Activated CD8-positive, alpha-beta T cell treated with anti-CD3 and anti-CD28 coated beads for 36 hours (primary cell): ENCODE measurements around the gene PDLIM7. TPM values are rescaled to one million over a fixed set of nuclear protein-coding genes. Genes with fewer than 3 reads are reported as not detected.
A peak's percentile ranks its signal among the peaks of the same experiment; 100 is the strongest.

Experiments
- ATAC-seq: fragments of 200-7000 bp; cut with Tn5 transposase; one replicate; pipeline ENCODE4 v1.10.0; 2021; ENCODE audit warnings: mild to moderate bottlenecking, moderate library complexity
- CTCF ChIA-PET: fragments of 350-600 bp; sonication (Branson Sonifier 250); formaldehyde crosslinking; loops from one replicate; lab custom pipeline; 2021; ENCODE audit warnings: antibody characterized with exemption; lab: Charles Lee
- POLR2A ChIA-PET: fragments of 350-600 bp; sonication (Branson Sonifier 250); formaldehyde crosslinking; loops from one replicate; lab custom pipeline; 2021; ENCODE audit warnings: antibody characterized with exemption; lab: Charles Lee
- DNase-seq: peaks from one replicate; pipeline ENCODE4 v3.0.0-alpha.2; 2020
- H3K27ac Mint-ChIP-seq: one replicate; pipeline ENCODE4 v1.8.0; 2021; ENCODE audit warnings: mild to moderate bottlenecking, mixed read lengths
- H3K27me3 Mint-ChIP-seq: one replicate; pipeline ENCODE4 v1.8.0; 2021; ENCODE audit warnings: mixed read lengths
- H3K36me3 Mint-ChIP-seq: one replicate; pipeline ENCODE4 v1.8.0; 2021; ENCODE audit warnings: low read depth, mixed read lengths
- H3K4me1 Mint-ChIP-seq: one replicate; pipeline ENCODE4 v1.8.0; 2021; ENCODE audit warnings: low read depth, mixed read lengths
- H3K4me3 Mint-ChIP-seq: one replicate; pipeline ENCODE4 v1.8.0; 2021; ENCODE audit warnings: mild to moderate bottlenecking, moderate library complexity, mixed read lengths
- H3K9me3 Mint-ChIP-seq: one replicate; pipeline ENCODE4 v1.8.0; 2021; ENCODE audit warnings: mixed read lengths
- CTCF ChIP-seq: fragments of 200-600 bp; IDR thresholded peaks from one replicate; pipeline ENCODE4 v1.8.0; 2022; ENCODE audit warnings: antibody characterized with exemption, mild to moderate bottlenecking
- intact Hi-C: fragments of 100-400 bp; cut with micrococcal nuclease; formaldehyde crosslinking; loops from one replicate; pipeline ENCODE4 v1.10.0; 2022
- total RNA-seq, 2 experiments: library from RNA; stranded (reverse); gene quantifications; one replicate each; pipeline ENCODE4 v1.2.3, GENCODE V29; 2021

Gene PDLIM7
- total RNA-seq, 2 experiments from 2014 or later, result 68.4 to 73.0 TPM

- ATAC-seq, result no peak
- no peak for DNase-seq
- peak overlapping the region; percentile 92 for H3K27ac Mint-ChIP-seq
- H3K9me3 Mint-ChIP-seq, result no peaks in the 10 kb centered on the region
- H3K27me3 Mint-ChIP-seq, result no peaks in the 10 kb centered on the region
- intact Hi-C loops, result loop anchor here (5.0 kb wide), 1 partner anchor 41 kb away; the partner anchor contains the start of gene PDLIM7
- H3K4me3 Mint-ChIP-seq, result peak overlapping the region; percentile 83
- H3K36me3 Mint-ChIP-seq, result peaks cover 16% of the 10 kb centered on the region
- ChIA-PET CTCF (interaction anchor here (0.9 to 6.8 kb wide), 26 partner anchors 8 to 151 kb away, joined by 3 to 102 read pairs (median 6); partner anchors contain the start of genes LMAN2, MXD3, PDLIM7 and PRR7), POLR2A (interaction anchor here (0.7 to 22.1 kb wide), 7 partner anchors 13 to 67 kb away, joined by 3 to 294 read pairs (median 6); partner anchors contain the start of genes DBN1 and PRR7)
- peak; percentile 12 for TF ChIP-seq CTCF
- H3K4me1 Mint-ChIP-seq, result peaks cover 29% of the 10 kb centered on the region
Observed at GRCh38 chr5:177456591-177456964, 40.8 kb downstream of the PDLIM7 start.

- intact Hi-C loops, result loop anchor here (2.0 to 5.0 kb wide), 2 partner anchors 41 to 53 kb away; partner anchors contain the start of gene PDLIM7
- Mint-ChIP-seq H3K36me3 (peaks cover 12% of the 10 kb centered on the region), H3K4me3 (peak overlapping the region; percentile 83), H3K4me1 (peaks cover 27% of the 10 kb centered on the region), H3K27me3 (no peaks in the 10 kb centered on the region), H3K9me3 (no peaks in the 10 kb centered on the region), H3K27ac (peak overlapping the region; percentile 92)
- ATAC-seq, result peak; percentile 33
- peak; percentile 99 for DNase-seq
- ChIA-PET CTCF (interaction anchor here (0.7 to 17.9 kb wide), 36 partner anchors 8 to 345 kb away, joined by 3 to 415 read pairs (median 8); partner anchors contain the start of genes F12, GRK6, LMAN2 and MXD3), POLR2A (interaction anchor here (0.6 to 22.1 kb wide), 19 partner anchors 12 to 143 kb away, joined by 3 to 606 read pairs (median 6); partner anchors contain the start of genes DBN1, GRK6, PDLIM7 and PFN3)
- peak; percentile 82 for TF ChIP-seq CTCF
Observed at GRCh38 chr5:177455661-177456590, 41.5 kb downstream of the PDLIM7 start.

- TF ChIP-seq CTCF, result peak; percentile 93
- Mint-ChIP-seq H3K27ac (peak overlapping the region; percentile 92), H3K4me3 (peak overlapping the region; percentile 83), H3K36me3 (peaks cover 12% of the 10 kb centered on the region), H3K4me1 (peaks cover 27% of the 10 kb centered on the region), H3K9me3 (no peaks in the 10 kb centered on the region), H3K27me3 (no peaks in the 10 kb centered on the region)
- peak; percentile 55 for ATAC-seq
- peak; percentile 95 for DNase-seq
- CTCF ChIA-PET, result interaction anchor here (0.7 to 17.9 kb wide), 38 partner anchors 9 to 344 kb away, joined by 3 to 415 read pairs (median 6); partner anchors contain the start of genes F12, GRK6, LMAN2 and MXD3
- POLR2A ChIA-PET, result interaction anchor here (0.6 to 22.1 kb wide), 19 partner anchors 11 to 143 kb away, joined by 3 to 606 read pairs (median 6); partner anchors contain the start of genes DBN1, GRK6, PDLIM7 and PFN3
- intact Hi-C loops, result loop anchor here (2.0 to 5.0 kb wide), 2 partner anchors 42 to 52 kb away; partner anchors contain the start of gene PDLIM7
Observed at GRCh38 chr5:177455036-177455660, 42.3 kb downstream of the PDLIM7 start.

GRCh38 chr5:177454397-177455035 is 42.9 kb downstream of the PDLIM7 start:
- ChIA-PET CTCF (interaction anchor here (0.7 to 17.9 kb wide), 32 partner anchors 9 to 340 kb away, joined by 3 to 415 read pairs (median 7); partner anchors contain the start of genes F12, GRK6, LMAN2 and MXD3), POLR2A (interaction anchor here (1.0 to 22.1 kb wide), 18 partner anchors 11 to 153 kb away, joined by 3 to 606 read pairs (median 7); partner anchors contain the start of genes DBN1, GRK6, PFN3 and PRR7)
- H3K9me3 Mint-ChIP-seq, result no peaks in the 10 kb centered on the region
- TF ChIP-seq CTCF, result peak; percentile 79
- H3K4me1 Mint-ChIP-seq, result peaks cover 27% of the 10 kb centered on the region
- peak; percentile 41 for ATAC-seq
- no peaks in the 10 kb centered on the region for H3K27me3 Mint-ChIP-seq
- peak overlapping the region; percentile 80 for H3K27ac Mint-ChIP-seq
- DNase-seq, result peak; percentile 94
- intact Hi-C loops, result loop anchor here (2.0 to 5.0 kb wide), 3 partner anchors 43 to 137 kb away; partner anchors contain the start of gene PDLIM7
- H3K36me3 Mint-ChIP-seq, result peaks cover 10% of the 10 kb centered on the region
- H3K4me3 Mint-ChIP-seq, result peak overlapping the region; percentile 83
